GOT3 (cell line): ENCODE measurements around the gene SLC1A2.
"Not testable (repeated sequence)": the region's sequence is repeated elsewhere in the genome, so short reads cannot be mapped to it uniquely, and the experiment has no call there.

Source experiments
- DNase-seq: peaks from one replicate; lab custom pipeline; 2025; ENCODE audit warnings: mixed read lengths; lab: John Stamatoyannopoulos, UW

SLC1A2 gene

DNA sequence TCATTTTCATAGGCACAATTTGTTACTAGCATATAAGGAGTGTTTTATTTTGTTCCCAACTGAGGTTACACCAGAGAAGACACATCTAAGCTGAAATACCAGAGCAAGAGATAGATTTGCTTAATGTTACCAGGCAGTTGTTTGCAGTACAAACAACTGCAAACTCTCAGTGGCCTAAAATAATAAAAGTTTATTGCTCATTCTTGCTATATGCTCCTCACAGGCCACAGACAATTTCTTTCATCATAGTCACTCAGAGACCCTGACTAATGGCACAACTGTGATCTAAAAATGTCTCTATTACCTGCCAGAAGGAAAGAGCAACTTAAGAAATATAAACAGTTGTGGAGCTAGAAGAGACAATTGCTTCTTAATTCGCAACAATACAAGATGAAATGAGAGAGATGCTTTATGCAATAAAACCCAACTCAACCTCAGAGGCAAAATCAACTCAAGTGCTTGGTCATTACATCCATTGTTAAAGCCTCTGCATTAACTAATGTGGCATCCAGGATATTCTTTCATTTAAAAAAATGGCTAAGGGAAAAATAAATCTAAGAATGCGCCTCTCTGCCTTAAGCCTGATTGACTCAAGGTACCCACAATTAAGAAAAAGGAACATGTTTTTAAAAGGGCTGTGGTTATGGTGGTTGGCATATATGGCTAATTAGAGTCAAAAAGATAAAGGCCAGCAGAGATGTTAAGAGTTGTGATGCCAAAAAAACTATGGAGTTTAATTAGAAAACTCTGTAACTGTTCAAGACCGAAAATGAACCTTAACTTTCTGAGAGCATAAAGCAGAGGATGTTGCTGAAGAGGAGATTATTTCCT is 176.7 kb downstream of the SLC1A2 start:
- no peak for DNase-seq

DNA sequence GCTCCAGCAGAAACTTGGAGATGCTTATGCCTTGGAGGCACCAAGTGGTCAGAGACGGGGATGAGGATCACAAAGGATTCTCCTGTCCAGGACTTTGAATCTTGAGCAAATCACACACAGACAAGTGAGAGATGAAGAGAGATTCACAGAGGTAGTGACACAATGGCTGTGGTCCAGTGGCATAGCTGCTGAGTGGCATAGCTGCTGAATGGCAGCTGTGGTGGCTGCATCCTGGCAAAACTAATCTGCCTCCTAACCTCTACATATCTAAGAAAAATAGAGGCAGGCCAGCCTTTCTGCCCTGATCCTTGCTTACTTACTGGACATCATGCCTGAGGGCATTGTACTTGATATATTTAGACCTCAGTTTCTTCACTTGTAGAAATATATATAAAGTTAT is 177.8 kb downstream of the SLC1A2 start:
- no peak for DNase-seq

DNA sequence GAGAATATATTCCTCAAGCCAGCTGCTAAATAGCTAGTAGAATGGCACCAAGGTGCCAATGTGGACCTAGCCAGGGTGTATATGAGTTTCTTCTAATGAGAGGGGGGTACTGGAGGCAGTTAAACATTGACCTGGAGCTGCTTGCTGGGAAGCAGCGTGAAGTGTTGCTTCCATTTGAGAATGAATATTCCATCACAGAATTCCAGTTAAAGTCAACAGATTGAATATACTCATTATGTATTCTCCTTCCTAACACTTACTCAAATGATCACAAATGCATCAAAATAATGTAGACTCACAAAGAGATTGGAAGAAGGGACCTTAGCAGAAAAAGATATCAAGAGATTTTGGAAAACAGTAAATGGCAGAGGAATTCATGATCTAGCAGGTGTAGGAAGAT is 178.3 kb downstream of the SLC1A2 start:
- DNase-seq = no peak

DNA sequence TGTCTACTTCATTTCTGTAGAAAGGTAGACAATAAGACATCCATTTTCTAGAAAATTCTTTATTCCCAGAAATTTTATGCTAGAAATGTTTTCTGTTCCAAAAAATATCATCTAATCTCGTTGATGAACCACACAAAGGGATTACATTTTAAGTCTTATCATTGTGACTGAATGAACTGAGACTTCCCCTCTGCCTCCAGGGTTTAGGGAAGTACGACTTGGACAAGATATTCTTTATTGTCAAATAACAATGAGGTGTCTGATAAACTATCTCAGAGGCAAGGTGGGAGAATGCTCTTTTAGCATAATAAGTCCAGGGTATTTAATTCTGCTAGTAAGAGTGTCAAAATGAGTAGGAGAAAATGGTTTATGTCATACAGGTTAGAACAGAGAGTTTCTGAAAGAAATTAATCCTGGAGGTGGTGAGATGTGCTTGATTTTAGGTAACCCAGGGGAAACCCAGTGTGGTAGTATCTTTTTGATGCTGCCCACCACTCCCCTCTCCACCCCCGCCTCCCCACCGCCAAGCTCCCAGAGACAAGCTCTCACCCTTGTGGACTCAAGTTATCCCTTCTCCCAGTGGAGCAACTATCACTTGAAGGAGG is 179.8 kb downstream of the SLC1A2 start:
- DNase-seq = no peak

DNA sequence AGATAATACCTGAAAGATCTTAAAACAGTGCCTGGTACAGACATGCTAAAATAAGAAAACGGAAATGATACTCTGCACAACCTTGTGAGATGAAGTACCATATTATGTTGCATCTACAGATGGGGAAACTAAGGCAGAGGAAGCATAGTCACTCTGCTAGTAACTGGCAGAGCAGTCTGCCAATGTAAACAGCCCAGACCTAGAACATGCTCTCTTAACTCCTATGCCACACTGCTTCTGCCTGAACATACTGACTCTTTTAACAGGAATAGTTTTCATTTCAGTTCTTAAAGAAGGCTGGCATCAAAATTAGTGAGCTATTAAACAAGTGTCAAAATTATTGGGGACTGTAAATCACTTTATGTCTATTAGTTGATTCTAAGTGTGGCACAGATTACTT is 180.5 kb downstream of the SLC1A2 start:
- no peak for DNase-seq

DNA sequence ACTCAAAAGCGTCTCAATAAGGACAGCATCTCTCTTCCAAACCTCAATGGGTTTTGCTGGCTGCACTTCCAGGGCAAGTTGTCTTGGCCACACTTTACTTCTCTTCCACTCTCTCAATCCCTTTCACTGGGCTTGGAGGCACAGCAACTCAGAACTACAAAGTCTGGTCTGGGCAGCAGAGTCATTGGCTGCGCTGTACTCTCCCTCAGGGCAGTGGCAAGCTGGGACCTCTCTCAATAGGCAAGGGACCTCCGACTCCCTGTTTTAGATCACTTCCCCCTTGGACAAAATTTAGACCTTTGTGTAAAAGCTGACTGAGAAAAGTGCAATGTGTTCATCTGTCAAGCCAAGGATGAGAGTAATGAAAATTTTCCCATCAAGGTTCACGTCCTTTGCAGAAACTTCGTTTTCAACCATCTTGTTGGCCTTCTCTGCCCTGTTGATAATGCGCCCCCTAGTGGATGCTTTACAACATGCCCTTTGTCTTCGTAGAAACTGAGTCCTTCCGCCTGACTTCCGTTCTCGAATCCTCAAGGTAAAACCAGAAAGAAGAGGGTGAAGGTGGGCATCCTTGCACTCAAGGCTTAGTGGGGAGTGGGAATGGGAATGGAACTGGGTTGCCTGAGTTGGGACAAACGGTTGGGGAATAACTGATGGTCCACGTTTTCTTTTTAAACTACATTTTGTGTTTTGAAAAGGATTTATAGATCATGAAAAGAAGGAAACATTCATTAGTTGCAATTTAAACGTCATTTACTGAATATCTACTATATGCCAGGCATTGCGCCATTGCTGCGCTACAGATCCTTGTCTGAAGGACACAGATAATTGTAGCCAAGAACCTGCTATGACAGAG is 181.3 kb downstream of the SLC1A2 start:
- DNase-seq = no peak

DNA sequence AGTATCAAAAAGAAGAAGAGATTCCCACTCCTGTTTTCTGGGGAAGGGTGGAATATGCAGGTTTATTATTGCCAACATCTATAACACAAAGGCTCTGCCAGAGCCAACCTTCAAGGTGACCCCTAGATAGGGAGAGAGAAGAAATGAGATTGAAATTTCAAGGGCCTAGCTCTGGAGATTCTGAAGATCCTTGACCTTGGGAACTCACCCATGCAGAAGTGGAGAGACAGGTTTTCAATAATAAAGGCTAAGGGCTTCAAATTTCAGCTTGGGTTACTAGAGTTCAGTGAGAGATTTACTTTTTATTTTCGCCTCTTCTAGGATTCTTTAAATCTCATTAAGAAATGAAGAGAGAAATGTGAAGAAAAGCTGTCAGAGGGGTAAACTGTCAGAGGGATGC is 182.0 kb downstream of the SLC1A2 start:
- no peak for DNase-seq

DNA sequence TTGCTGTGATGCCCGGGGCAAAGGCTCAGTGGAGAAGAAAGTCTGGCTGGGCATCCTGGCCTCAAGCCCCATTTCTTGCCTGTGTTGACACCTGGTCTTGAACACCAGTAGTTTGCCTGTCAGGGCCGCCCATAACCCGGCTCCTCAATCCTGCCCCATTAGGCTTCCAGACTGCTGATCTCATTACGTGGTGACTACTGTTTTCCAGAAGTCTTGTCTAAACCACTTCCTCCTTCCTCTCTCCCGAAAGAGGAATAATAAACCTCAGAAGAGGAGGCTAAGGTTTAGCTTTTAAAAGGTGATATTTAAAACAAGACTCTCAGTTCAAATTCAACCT is 182.7 kb downstream of the SLC1A2 start:
- DNase-seq = no peak

DNA sequence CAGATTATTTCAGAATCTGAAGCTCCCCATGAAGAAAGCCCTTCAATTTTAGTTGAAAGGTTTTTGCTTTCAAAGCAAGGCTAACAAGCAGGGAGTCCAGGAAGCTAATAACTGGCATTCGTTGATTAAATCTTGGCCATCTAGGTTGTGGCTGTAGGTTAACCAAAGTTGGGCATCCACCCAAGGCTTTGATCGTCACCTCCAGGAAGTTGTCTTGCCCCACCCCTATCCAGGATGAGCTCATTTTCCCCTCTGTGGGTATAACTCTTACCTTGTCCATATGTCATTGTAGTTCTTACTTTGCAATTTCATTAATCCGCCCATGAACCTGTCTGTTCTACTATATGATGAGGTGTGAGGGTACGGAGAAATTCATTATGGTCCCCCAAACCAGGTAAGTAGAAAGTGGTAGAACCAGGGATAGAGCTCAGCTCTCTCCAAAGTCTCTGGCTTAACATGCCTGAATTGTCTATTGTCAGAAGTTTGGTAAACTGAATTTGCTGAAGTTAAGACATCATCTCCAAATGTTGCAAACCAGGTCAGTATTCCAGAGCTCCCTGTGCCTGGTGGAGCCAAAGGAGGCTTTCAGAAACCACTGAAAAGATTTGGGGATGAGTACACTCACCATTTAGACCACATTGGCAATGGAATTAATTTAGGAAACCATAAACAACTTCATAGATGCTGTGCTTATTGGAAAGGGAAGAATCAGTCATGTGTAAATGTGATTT is 183.3 kb downstream of the SLC1A2 start:
- DNase-seq = no peak

DNA sequence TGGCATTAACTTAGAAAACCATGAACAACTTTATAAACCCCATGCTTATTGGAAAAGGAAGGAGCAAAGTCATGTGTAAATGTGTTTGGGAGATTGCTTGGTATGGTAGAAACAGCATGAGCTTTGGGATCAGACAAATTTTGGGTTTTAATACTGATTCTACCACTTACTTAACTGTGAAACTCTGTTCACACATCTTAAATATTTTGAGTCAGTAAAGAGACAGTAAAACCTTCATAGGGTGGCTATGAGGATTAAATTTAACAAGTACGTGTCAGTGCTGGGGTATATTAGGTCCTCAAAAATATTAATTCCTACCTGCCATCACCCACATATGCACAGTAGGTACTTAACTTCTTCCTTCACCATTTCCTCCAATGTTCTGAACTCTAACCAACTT is 183.9 kb downstream of the SLC1A2 start:
- DNase-seq = no peak

DNA sequence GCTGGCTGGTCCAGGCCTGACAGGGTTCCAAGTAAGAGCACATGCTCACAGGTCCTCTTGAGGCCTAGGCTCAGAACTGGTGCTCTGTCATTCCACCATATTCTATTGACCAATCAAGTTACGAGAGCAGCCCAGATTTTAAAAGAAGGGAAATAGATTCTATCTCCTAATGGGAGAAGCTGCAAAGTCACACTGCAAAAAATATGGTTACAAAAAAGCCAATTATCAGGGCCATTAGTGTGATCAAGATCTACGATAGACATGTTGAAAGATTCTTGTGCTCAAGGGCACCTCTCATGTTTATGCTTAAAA is 184.2 kb downstream of the SLC1A2 start:
- DNase-seq = no peak

DNA sequence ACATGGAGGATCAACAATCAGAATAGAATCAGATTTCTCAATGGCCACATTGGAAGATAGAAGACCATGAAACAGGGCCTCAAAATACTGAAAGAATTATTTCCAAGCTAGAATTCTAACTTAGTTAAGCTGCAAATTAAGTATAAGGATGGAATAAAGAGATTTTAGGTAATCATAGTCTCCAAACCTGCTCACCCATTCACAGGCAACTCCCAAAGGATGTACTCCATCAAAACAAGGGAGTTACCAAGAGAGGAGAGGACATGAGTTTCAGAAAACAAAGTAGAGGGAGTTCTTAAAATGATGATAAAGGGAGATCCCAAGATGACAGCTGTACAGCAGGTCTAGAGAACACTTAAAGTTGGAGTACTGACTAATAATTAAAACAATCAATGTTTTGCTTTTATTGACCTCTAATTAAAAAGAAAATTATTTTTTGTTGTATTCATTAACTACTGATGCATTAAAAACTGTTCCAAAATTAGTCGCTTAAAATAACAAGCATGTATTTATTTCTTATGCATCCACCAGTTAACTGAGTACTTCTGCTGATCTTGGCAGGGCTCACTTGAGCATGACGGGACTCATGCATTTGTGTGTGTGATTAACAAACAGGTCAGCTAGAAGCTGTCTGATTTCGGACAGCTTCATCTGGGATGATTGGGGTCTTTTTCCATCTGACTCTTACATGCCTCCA is 184.8 kb downstream of the SLC1A2 start:
- DNase-seq = no peak

DNA sequence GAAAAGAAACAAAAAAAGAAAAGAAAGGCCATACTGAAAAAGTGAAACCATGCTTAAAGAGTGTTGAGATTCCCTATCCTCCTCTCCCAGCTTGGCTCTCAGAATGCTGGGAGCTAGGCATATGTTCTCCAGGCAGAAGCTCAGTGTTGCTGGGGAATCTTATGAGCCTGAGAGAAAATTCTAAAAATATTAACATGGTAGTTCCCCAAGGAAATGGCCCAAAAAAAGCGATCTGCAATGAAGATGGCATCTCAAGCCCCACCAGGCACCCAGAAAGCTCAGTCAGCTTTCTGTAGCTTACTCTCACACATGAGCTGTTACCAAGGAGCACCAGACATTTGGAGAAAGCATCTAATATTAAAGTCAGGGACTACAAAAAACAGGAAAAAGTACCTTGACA is 185.8 kb downstream of the SLC1A2 start:
- DNase-seq = no peak

DNA sequence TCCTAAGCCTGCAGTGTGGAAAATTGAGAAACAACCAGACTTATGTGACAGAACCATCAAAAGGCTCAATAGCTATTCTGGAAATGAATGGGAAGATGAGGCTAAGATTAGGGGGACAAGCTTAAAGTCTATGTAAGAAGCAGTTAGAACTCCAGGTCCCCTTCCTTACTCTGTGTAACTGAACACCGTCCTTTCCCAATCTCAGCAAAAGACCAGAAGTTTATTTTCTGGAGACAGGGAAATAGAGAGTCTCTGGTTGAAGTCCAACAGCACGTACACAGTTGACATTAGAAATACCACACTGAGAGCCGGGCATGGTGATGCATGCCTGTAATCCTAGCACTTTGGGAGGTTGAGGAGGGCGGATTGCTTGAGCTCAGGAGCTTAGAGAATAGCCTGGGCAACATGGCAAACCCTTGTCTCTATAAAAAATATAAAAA is 186.4 kb downstream of the SLC1A2 start:
- no peak for DNase-seq

DNA sequence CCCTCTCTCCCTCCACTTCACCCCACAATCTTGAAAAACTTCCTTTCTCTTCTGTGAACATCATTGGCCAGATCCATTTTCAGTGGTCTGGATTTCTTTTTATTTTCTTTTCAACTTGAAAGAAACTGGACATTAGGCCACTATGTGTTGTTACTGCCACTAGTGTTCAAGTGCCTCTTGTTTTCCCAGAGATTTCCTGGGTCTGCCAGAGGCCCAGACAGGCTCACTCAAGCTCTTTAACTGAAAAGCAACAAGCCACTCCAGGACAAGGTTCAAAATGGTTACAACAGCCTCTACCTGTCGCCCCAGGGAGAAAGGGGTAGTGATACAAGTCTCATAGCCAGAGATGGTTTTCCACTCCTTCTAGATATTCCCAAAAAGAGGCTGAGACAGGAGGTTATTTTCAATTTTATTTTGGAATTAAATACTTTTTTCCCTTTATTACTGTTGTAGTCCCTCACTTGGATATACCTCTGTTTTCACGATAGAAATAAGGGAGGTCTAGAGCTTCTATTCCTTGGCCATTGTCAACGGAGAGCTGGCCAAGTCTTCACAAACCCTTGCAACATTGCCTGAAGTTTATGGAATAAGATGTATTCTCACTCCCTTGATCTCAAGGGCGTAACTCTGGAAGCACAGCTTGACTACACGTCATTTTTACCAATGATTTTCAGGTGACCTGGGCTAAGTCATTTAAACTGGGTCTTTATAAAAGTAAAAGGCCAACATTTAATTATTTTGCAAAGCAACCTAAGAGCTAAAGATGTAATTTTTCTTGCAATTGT is 188.1 kb downstream of the SLC1A2 start:
- DNase-seq = no peak

DNA sequence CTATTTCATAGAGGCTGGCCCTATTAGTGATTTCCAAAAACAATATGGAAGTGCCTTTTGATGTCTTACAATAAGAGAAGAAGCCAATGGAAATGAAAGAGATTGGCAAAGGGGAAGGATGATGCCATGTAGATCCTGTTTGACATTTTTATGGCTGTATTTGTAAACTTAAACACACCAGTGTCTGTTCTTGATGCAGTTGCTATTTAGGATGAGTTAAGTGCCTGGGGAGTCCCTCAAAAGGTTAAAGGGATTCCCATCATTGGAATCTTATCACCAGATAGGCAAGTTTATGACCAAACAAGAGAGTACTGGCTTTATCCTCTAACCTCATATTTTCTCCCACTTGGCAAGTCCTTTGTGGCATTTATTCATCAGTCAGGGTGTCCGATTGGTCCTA is 189.0 kb downstream of the SLC1A2 start:
- DNase-seq = no peak

DNA sequence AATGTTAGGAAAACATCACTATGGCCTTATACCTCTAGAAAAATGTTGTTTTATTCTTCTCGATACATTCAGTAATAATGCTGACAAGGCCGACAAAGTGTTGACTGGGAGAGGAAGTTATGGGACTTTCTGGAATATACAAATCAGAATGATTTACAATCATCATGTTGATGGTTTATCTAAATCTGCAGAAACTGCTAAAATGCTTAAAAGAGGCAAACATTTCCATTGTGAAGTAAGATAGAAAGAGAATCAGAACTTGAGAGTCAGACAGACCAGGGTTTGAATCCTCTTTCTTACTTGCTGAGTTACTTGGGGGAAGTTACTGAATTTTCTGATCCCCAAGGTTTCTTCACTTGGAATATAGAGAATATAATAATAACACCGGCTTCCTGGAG is 191.0 kb downstream of the SLC1A2 start:
- DNase-seq = no peak

DNA sequence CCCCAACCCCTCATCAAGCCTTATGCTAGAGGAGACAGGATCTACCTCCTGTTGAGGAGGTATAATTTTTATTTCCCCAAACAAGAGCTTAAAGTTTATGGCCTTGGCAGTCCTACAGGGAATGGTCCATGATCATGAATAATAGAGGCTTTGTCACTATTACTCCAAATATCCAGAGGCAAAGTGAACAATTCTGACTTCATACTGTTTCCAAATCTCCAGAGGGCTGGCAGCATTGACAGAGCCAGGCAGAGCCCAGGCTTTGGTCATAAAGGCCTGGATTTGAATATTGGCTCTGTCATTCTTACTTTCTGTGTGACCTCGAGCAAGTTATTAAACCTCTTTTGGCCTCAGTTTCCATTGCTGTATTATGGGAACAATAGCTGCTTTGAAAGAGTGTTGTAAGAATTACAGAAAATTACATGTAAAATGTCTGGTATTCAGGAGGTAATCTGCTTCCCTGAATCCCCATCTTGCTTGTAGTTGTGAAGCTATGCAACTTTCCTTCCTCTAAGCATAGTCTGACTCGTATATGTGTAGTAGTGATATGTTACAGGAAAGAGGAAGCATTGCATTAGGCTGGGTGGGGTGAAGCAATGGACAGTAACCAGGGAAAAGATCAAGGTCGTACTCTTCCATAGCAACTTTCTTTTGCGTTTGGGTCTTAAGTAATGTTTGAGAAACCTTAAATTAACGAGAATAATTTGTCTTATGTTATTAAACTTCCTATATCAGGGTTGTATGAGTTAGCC is 191.6 kb downstream of the SLC1A2 start:
- DNase-seq = no peak

DNA sequence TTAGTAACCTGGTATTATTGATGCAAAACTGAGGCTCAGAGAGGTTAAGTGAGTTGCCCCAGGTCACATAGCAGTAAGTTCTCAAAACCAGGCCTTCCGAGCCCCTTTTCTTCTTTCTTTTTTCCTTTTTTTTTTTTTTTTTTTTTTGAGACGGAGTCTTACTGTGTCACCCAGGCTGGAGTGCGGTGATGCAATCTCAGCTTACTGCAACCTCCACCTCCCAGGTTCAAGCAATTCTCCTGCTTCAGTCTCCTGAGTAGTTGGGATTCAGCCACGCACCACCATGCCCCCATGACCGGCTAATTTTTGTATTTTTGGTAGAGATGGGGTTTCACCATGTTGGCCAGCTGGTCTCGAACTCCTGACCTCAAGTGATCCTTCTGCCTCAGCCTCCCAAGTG is 192.6 kb downstream of the SLC1A2 start:
- not testable (repeated sequence) for DNase-seq

DNA sequence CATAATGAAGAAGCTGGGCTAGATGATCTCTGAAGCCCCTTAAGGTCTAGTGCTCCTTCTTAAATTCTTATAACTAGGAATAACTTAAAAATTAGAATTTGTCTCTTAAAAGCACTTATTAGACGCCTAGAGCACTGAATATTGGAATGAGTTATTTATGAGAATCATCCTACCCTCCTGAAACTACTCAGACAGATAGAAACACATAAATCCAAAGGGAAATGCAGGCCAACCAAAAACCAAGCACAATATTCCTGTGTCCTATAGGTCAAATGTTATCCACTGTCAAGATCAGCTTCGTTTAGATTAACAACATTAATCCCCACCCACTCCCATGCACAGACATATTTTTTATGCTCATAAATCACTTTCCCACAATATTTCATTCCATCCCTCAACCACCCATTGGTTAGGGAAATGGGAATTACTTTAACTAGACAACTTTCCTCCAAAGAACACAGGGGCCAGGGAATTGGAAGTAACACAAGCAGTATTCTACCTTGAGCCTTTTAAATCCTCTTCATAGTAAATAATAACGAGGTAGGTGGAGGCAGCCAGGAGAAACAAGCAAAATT is 193.3 kb downstream of the SLC1A2 start:
- no peak for DNase-seq
